DND-41 (cell line): Measurements from ENCODE around the gene S100A1.

Experiments
- ATAC-seq: fragments of 200-7000 bp; cut with Tn5 transposase; 3 replicates; pipeline ENCODE4 v1.9.1; 2021; ENCODE audit warnings: low read depth; ENCODE audit not compliant: insufficient read depth
- DNase-seq: peaks from one replicate; pipeline ENCODE4 v3.0.0-alpha.2; 2020
- H2AFZ ChIP-seq: 2 replicates; pipeline ENCODE4 v1.6.0; 2012; ENCODE audit warnings: low read depth, low read length
- H3K27ac ChIP-seq: 2 replicates; pipeline ENCODE4 v1.5.1; 2012; ENCODE audit warnings: low read length, inconsistent platforms
- H3K27me3 ChIP-seq: fragments of 200-600 bp; sonication (generic); 2 replicates; pipeline ENCODE4 v1.6.0; 2012; ENCODE audit warnings: low read length, mild to moderate bottlenecking, inconsistent platforms; ENCODE audit not compliant: insufficient read depth, poor library complexity
- H3K36me3 ChIP-seq: 2 replicates; pipeline ENCODE4 v1.5.1; 2012; ENCODE audit warnings: low read length, inconsistent platforms; ENCODE audit not compliant: insufficient read depth
- H3K4me1 ChIP-seq: 2 replicates; pipeline ENCODE4 v1.5.1; 2012; ENCODE audit warnings: mild to moderate bottlenecking, low read length; ENCODE audit not compliant: insufficient read depth
- H3K4me2 ChIP-seq: 2 replicates; pipeline ENCODE4 v1.6.0; 2012; ENCODE audit warnings: mild to moderate bottlenecking, moderate library complexity, low read length, inconsistent platforms; ENCODE audit not compliant: insufficient read depth
- H3K4me3 ChIP-seq, 2 experiments: fragments of 200-600 bp in 1 of 2; shearing (Covaris generic) in 1 of 2; 2 replicates each; pipeline ENCODE4 v1.5.1; 2012 to 2016; ENCODE audit warnings: inconsistent platforms in 2 of 2, low read length in 2 of 2, mild to moderate bottlenecking in 2 of 2, low read depth in 1 of 2, moderate library complexity in 1 of 2
- H3K79me2 ChIP-seq: 2 replicates; pipeline ENCODE4 v1.6.0; 2012; ENCODE audit warnings: low read length, inconsistent platforms; ENCODE audit not compliant: insufficient read depth
- H3K9ac ChIP-seq: 2 replicates; pipeline ENCODE4 v1.6.0; 2012; ENCODE audit warnings: low read depth, mild to moderate bottlenecking, inconsistent platforms, low read length, moderate library complexity
- H3K9me3 ChIP-seq: 2 replicates; pipeline ENCODE4 v1.5.1; 2012; ENCODE audit warnings: low read length, moderate library complexity, mild to moderate bottlenecking, inconsistent platforms; ENCODE audit not compliant: insufficient read depth, severe bottlenecking
- H4K20me1 ChIP-seq: 2 replicates; pipeline ENCODE4 v1.6.0; 2012; ENCODE audit warnings: low read length; ENCODE audit not compliant: insufficient read depth
- EZH2 ChIP-seq: IDR thresholded peaks from 3 replicates; pipeline ENCODE4 v1.6.1; 2012; ENCODE audit warnings: borderline replicate concordance, low read depth, mild to moderate bottlenecking, moderate library complexity, low read length, inconsistent platforms; ENCODE audit not compliant: severe bottlenecking
- TF ChIP-seq, protein P1 (sequence below): IDR thresholded peaks from 2 replicates; pipeline ENCODE4 v1.5.1; 2012; ENCODE audit warnings: borderline replicate concordance, low read length, moderate library complexity, mild to moderate bottlenecking; ENCODE audit not compliant: poor library complexity, severe bottlenecking; ENCODE audit errors: extremely low read depth

Gene S100A1

GRCh38 chr1:153598309-153599172, 29.7 kb upstream of the S100A1 start:
- H4K20me1 ChIP-seq = no peaks in the 10 kb centered on the region
- no peaks in the 10 kb centered on the region for H3K27me3 ChIP-seq
- no peaks in the 10 kb centered on the region for H3K36me3 ChIP-seq
- no peaks in the 10 kb centered on the region for H3K79me2 ChIP-seq
- peak; percentile 40 for DNase-seq
- H3K4me2 ChIP-seq = no peak overlapping the region
- no peak overlapping the region for H3K27ac ChIP-seq
- H3K4me1 ChIP-seq = peaks cover 7% of the 10 kb centered on the region
- H2AFZ ChIP-seq = no peak overlapping the region; the same call in 1 of the 2 replicates
- TF ChIP-seq EZH2 = no peak
- TF ChIP-seq, protein P1, sequence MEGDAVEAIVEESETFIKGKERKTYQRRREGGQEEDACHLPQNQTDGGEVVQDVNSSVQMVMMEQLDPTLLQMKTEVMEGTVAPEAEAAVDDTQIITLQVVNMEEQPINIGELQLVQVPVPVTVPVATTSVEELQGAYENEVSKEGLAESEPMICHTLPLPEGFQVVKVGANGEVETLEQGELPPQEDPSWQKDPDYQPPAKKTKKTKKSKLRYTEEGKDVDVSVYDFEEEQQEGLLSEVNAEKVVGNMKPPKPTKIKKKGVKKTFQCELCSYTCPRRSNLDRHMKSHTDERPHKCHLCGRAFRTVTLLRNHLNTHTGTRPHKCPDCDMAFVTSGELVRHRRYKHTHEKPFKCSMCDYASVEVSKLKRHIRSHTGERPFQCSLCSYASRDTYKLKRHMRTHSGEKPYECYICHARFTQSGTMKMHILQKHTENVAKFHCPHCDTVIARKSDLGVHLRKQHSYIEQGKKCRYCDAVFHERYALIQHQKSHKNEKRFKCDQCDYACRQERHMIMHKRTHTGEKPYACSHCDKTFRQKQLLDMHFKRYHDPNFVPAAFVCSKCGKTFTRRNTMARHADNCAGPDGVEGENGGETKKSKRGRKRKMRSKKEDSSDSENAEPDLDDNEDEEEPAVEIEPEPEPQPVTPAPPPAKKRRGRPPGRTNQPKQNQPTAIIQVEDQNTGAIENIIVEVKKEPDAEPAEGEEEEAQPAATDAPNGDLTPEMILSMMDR = no peak
- H3K9me3 ChIP-seq = no peaks in the 10 kb centered on the region
- peak; percentile 97 for ATAC-seq
- H3K9ac ChIP-seq = no peak overlapping the region
- no peak overlapping the region for H3K4me3 ChIP-seq

DNA sequence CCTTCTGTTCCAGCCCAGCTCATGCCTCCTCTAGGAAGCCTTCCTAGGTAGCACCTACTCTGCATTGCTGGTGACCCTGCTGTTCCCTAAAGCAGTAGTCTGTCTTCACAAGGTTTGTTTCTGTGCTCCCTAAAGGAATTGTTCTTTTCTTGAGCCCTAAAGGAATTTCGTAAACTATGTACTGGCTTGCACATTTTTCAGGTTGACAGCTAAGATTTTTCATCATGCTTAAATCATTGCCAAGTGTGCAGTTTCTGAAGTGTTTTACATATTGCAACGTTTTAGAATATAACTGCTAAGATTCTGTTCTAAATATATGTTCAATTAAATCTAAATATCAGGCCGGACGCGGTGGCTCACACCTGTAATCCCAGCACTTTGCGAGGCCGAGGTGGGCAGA, 28.4 kb upstream of the S100A1 start:
- H3K4me2 ChIP-seq = no peak overlapping the region
- TF ChIP-seq EZH2 = no peak
- TF ChIP-seq, protein P1 = no peak

GRCh38 chr1:153602749-153603148, 25.5 kb upstream of the S100A1 start:
- no peak overlapping the region for H2AFZ ChIP-seq
- H3K4me2 ChIP-seq = no peak overlapping the region
- no peaks in the 10 kb centered on the region for H3K27me3 ChIP-seq
- H3K9ac ChIP-seq = no peak overlapping the region
- no peaks in the 10 kb centered on the region for H4K20me1 ChIP-seq
- DNase-seq (no peak), ATAC-seq (peak; percentile 42; the same call in 1 of the 3 replicates)
- no peaks in the 10 kb centered on the region for H3K36me3 ChIP-seq
- TF ChIP-seq, protein P1 = no peak
- TF ChIP-seq EZH2 = no peak
- no peak overlapping the region for H3K27ac ChIP-seq
- H3K9me3 ChIP-seq = no peaks in the 10 kb centered on the region
- no peak overlapping the region for H3K4me3 ChIP-seq
- peaks cover 7% of the 10 kb centered on the region for H3K4me1 ChIP-seq
- H3K79me2 ChIP-seq = no peaks in the 10 kb centered on the region

More for the DNA sequence above, 28.4 kb upstream of the S100A1 start:
- H3K36me3 ChIP-seq = no peaks in the 10 kb centered on the region
- ATAC-seq (no peak), DNase-seq (no peak)
- H3K9ac ChIP-seq = no peak overlapping the region
- H3K27me3 ChIP-seq = no peaks in the 10 kb centered on the region
- no peak overlapping the region for H3K27ac ChIP-seq
- no peaks in the 10 kb centered on the region for H3K79me2 ChIP-seq
- no peak overlapping the region for H2AFZ ChIP-seq
- no peak overlapping the region for H3K4me3 ChIP-seq
- peaks cover 7% of the 10 kb centered on the region for H3K4me1 ChIP-seq
- H3K9me3 ChIP-seq = no peaks in the 10 kb centered on the region
- no peaks in the 10 kb centered on the region for H4K20me1 ChIP-seq
